Neural cell (in vitro differentiated cells): ENCODE results near the gene IL13RA1. TPM values are rescaled to one million over a fixed set of nuclear protein-coding genes. Genes with fewer than 3 reads are reported as not detected.
A peak's percentile ranks its signal among the peaks of the same experiment; 100 is the strongest.

ENCODE experiments used
- H2AFZ ChIP-seq: fragments of 200-600, 300-800 bp; sonication (generic), shearing (Covaris generic); 2 replicates; pipeline ENCODE4 v1.6.0; 2014; ENCODE audit warnings: low read depth, mild to moderate bottlenecking, antibody characterized with exemption, low read length, moderate library complexity
- H3F3A ChIP-seq: fragments of 200-600 bp; shearing (Covaris generic); 2 replicates; pipeline ENCODE4 v1.6.1; 2016; ENCODE audit warnings: mild to moderate bottlenecking, moderate library complexity, mixed read lengths, antibody characterized with exemption, low read length; ENCODE audit not compliant: insufficient read depth, poor library complexity, severe bottlenecking
- H3K27ac ChIP-seq: fragments of 200-600, 300-800 bp; sonication (generic), shearing (Covaris generic); 2 replicates; pipeline ENCODE4 v1.5.1; 2014; ENCODE audit warnings: mild to moderate bottlenecking, low read length, moderate library complexity
- H3K27me3 ChIP-seq: fragments of 300-800, 200-600 bp; sonication (generic), shearing (Covaris generic); 2 replicates; pipeline ENCODE4 v1.6.0; 2014; ENCODE audit warnings: mild to moderate bottlenecking, low read depth, low read length, moderate library complexity; ENCODE audit not compliant: insufficient read depth
- H3K36me3 ChIP-seq: fragments of 300-800, 200-600 bp; sonication (generic), shearing (Covaris generic); 2 replicates; pipeline ENCODE4 v1.5.1; 2014; ENCODE audit warnings: mild to moderate bottlenecking, antibody characterized with exemption, low read length, moderate library complexity; ENCODE audit not compliant: insufficient read depth
- H3K4me2 ChIP-seq: fragments of 300-800, 200-600 bp; sonication (generic), shearing (Covaris generic); 2 replicates; pipeline ENCODE4 v1.6.0; 2014; ENCODE audit warnings: mild to moderate bottlenecking, low read length
- H3K4me3 ChIP-seq: fragments of 300-800, 200-600 bp; sonication (generic), shearing (Covaris generic); 2 replicates; pipeline ENCODE4 v1.5.1; 2014; ENCODE audit warnings: mild to moderate bottlenecking, low read length, moderate library complexity
- H3K79me2 ChIP-seq: fragments of 200-600 bp; shearing (Covaris generic); replicated peaks from 2 replicates; pipeline ENCODE4 v1.6.0; 2014; ENCODE audit warnings: mild to moderate bottlenecking, low read length, moderate library complexity; ENCODE audit not compliant: insufficient read depth
- H3K9ac ChIP-seq: fragments of 300-800, 200-600 bp; sonication (generic), shearing (Covaris generic); 2 replicates; pipeline ENCODE4 v1.6.1; 2016; ENCODE audit warnings: mild to moderate bottlenecking, low read length, mixed read lengths
- H3K9me2 ChIP-seq: fragments of 200-600 bp; shearing (Covaris generic); 2 replicates; pipeline ENCODE4 v1.6.1; 2016; ENCODE audit warnings: mild to moderate bottlenecking, low read length, mixed read lengths; ENCODE audit not compliant: insufficient read depth
- H3K9me3 ChIP-seq: fragments of 200-600, 300-800 bp; sonication (generic), shearing (Covaris generic); 2 replicates; pipeline ENCODE4 v1.6.1; 2016; ENCODE audit warnings: mild to moderate bottlenecking, mixed run types, low read length, moderate library complexity, mixed read lengths
- H4K20me1 ChIP-seq: fragments of 200-600 bp; shearing (Covaris generic); 2 replicates; pipeline ENCODE4 v1.6.1; 2016; ENCODE audit warnings: mild to moderate bottlenecking, mixed run types; ENCODE audit not compliant: insufficient read depth
- EP300 ChIP-seq: fragments of 450-650 bp; conservative IDR thresholded peaks from 2 replicates; pipeline ENCODE4 v1.6.1; 2014; ENCODE audit warnings: antibody characterized with exemption, mild to moderate bottlenecking, moderate library complexity; ENCODE audit not compliant: poor library complexity, severe bottlenecking
- EZH2 ChIP-seq: fragments of 200-600, 300-800 bp; shearing (Covaris generic), sonication (generic); IDR thresholded peaks from 2 replicates; pipeline ENCODE4 v1.6.1; 2014; ENCODE audit warnings: antibody characterized with exemption, low read length, borderline replicate concordance, mild to moderate bottlenecking; ENCODE audit not compliant: insufficient read depth, poor library complexity, severe bottlenecking
- MXI1 ChIP-seq: fragments of 450-650 bp; conservative IDR thresholded peaks from 2 replicates; pipeline ENCODE4 v1.6.1; 2014; ENCODE audit warnings: antibody characterized with exemption, mild to moderate bottlenecking; ENCODE audit not compliant: poor library complexity, severe bottlenecking
- POLR2AphosphoS5 ChIP-seq: IDR thresholded peaks from 2 replicates; pipeline ENCODE4 v1.6.1; 2012
- RAD21 ChIP-seq: fragments of 450-650 bp; conservative IDR thresholded peaks from 2 replicates; pipeline ENCODE4 v1.6.1; 2014; ENCODE audit warnings: antibody characterized with exemption, mild to moderate bottlenecking, moderate library complexity
- SMC3 ChIP-seq: fragments of 450-650 bp; conservative IDR thresholded peaks from 2 replicates; pipeline ENCODE4 v1.6.1; 2014; ENCODE audit warnings: antibody characterized with exemption, mild to moderate bottlenecking, moderate library complexity; ENCODE audit not compliant: poor library complexity
- TAF1 ChIP-seq: IDR thresholded peaks from 2 replicates; pipeline ENCODE4 v1.6.1; 2012; ENCODE audit warnings: low read depth
- polyA plus RNA-seq: library from polyadenylated mRNA; depleted of rRNA; stranded (reverse); fragments of >200 nt; gene quantifications from 2 replicates; pipeline ENCODE4 v1.2.3, GENCODE V29; 2014
- small RNA-seq, 3 experiments: library from RNA; depleted of rRNA; stranded (forward); fragments of <200 nt; gene quantifications; one replicate each; pipeline ENCODE3, GENCODE V24; 2012
- TF ChIP-seq, protein P1 (sequence below): fragments of 450-650 bp; IDR thresholded peaks from 2 replicates; pipeline ENCODE4 v1.5.1; 2014; ENCODE audit warnings: antibody characterized with exemption, mild to moderate bottlenecking, moderate library complexity; ENCODE audit not compliant: poor library complexity, severe bottlenecking
- TF ChIP-seq, protein P2 (sequence below): IDR thresholded peaks from 2 replicates; pipeline ENCODE4 v1.6.1; 2012; ENCODE audit warnings: borderline replicate concordance

The IL13RA1 gene
- polyA plus RNA-seq, 1 donor from 2014 or later = 0.30 TPM

DNA sequence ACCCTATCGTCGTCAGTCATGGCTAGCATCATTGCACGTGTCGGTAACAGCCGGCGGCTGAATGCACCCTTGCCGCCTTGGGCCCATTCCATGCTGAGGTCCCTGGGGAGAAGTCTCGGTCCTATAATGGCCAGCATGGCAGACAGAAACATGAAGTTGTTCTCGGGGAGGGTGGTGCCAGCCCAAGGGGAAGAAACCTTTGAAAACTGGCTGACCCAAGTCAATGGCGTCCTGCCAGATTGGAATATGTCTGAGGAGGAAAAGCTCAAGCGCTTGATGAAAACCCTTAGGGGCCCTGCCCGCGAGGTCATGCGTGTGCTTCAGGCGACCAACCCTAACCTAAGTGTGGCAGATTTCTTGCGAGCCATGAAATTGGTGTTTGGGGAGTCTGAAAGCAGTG, 97.8 kb downstream of the IL13RA1 start:
- no peaks in the 10 kb centered on the region for H4K20me1 ChIP-seq
- H3K27ac ChIP-seq = no peak overlapping the region
- H3K27me3 ChIP-seq = no peaks in the 10 kb centered on the region
- H3K9me2 ChIP-seq = no peaks in the 10 kb centered on the region
- peak overlapping the region; percentile 80 for H3K4me3 ChIP-seq
- H3K9ac ChIP-seq = peak overlapping the region; percentile 95
- H3K79me2 ChIP-seq = peaks cover 3% of the 10 kb centered on the region
- H3K36me3 ChIP-seq = no peaks in the 10 kb centered on the region
- H3K4me2 ChIP-seq = peak overlapping the region; percentile 59
- TF ChIP-seq POLR2AphosphoS5 = no peak
- no peak for TF ChIP-seq MXI1
- TF ChIP-seq TAF1 = no peak
- no peak for TF ChIP-seq EP300
- TF ChIP-seq SMC3 = no peak
- no peaks in the 10 kb centered on the region for H3F3A ChIP-seq
- H3K9me3 ChIP-seq = no peaks in the 10 kb centered on the region
- H2AFZ ChIP-seq = no peak overlapping the region

DNA sequence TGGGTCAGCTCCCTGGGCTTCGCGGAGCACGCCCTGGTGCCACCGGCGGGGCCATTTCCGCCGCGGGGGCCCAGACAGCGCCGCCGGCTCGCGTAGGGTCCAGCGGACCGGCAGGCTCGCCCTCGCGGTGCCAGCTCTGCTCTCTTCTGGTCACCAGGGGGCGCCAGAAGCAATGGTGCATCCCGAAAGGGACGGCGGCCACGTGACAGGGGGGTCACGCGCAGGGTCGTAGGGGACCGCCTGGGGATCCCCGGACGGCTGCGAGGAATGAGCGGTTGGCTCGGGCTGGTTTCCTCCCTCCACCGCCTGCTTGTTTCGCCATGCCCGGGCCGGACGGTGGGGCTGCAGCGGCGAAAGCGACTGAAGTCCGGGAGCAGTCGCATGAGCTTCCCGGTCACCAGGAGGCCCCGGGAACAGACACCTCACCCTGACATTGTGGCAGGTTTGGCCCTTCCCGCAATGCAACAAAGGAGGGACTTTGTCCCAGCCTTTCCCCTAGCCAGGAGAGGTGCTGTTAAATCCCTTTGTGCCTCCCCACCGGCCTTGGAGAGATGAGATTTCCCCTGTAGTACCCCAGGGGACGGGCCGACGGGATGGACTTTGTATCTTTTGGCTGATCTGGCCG, 112.0 kb downstream of the IL13RA1 start:
- Histone ChIP-seq H2AFZ (no peak overlapping the region), H3F3A (no peaks in the 10 kb centered on the region), H3K79me2 (no peaks in the 10 kb centered on the region), H4K20me1 (no peaks in the 10 kb centered on the region), H3K9me2 (no peaks in the 10 kb centered on the region), H3K9me3 (no peaks in the 10 kb centered on the region), H3K27me3 (no peaks in the 10 kb centered on the region), H3K27ac (no peak overlapping the region), H3K9ac (no peak overlapping the region), H3K36me3 (no peaks in the 10 kb centered on the region), H3K4me3 (peak overlapping the region; percentile 43), H3K4me2 (no peak overlapping the region)
- TF ChIP-seq, protein P1, sequence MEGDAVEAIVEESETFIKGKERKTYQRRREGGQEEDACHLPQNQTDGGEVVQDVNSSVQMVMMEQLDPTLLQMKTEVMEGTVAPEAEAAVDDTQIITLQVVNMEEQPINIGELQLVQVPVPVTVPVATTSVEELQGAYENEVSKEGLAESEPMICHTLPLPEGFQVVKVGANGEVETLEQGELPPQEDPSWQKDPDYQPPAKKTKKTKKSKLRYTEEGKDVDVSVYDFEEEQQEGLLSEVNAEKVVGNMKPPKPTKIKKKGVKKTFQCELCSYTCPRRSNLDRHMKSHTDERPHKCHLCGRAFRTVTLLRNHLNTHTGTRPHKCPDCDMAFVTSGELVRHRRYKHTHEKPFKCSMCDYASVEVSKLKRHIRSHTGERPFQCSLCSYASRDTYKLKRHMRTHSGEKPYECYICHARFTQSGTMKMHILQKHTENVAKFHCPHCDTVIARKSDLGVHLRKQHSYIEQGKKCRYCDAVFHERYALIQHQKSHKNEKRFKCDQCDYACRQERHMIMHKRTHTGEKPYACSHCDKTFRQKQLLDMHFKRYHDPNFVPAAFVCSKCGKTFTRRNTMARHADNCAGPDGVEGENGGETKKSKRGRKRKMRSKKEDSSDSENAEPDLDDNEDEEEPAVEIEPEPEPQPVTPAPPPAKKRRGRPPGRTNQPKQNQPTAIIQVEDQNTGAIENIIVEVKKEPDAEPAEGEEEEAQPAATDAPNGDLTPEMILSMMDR = peak; percentile 33
- TF ChIP-seq POLR2AphosphoS5 (no peak), RAD21 (no peak), EZH2 (no peak), SMC3 (no peak)
- TF ChIP-seq, protein P2, sequence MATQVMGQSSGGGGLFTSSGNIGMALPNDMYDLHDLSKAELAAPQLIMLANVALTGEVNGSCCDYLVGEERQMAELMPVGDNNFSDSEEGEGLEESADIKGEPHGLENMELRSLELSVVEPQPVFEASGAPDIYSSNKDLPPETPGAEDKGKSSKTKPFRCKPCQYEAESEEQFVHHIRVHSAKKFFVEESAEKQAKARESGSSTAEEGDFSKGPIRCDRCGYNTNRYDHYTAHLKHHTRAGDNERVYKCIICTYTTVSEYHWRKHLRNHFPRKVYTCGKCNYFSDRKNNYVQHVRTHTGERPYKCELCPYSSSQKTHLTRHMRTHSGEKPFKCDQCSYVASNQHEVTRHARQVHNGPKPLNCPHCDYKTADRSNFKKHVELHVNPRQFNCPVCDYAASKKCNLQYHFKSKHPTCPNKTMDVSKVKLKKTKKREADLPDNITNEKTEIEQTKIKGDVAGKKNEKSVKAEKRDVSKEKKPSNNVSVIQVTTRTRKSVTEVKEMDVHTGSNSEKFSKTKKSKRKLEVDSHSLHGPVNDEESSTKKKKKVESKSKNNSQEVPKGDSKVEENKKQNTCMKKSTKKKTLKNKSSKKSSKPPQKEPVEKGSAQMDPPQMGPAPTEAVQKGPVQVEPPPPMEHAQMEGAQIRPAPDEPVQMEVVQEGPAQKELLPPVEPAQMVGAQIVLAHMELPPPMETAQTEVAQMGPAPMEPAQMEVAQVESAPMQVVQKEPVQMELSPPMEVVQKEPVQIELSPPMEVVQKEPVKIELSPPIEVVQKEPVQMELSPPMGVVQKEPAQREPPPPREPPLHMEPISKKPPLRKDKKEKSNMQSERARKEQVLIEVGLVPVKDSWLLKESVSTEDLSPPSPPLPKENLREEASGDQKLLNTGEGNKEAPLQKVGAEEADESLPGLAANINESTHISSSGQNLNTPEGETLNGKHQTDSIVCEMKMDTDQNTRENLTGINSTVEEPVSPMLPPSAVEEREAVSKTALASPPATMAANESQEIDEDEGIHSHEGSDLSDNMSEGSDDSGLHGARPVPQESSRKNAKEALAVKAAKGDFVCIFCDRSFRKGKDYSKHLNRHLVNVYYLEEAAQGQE = no peak

Small RNAs within 50 kb of the gene (small RNA-seq; reads per million reads assigned to genes)
- 0 reads per million in 3 experiments for gene RF00566

Other genes starting within 250 kb of the IL13RA1 start
- gene DOCK11, start 231.8 kb upstream of the IL13RA1 start, polyA plus RNA-seq = 29.7 and 37.2 TPM in 2 replicates
- 146 and 167 TPM in 2 replicates for gene ZCCHC12, start 96.2 kb downstream of the IL13RA1 start, polyA plus RNA-seq
- gene LONRF3, start 247.0 kb downstream of the IL13RA1 start, polyA plus RNA-seq = 0.30 and 0.41 TPM in 2 replicates